CD4-positive, alpha-beta T cell treated with Interleukin-4 for 4 hours (primary cell): ENCODE measurements around the gene U2AF1.
"Not testable (repeated sequence)": the region's sequence is repeated elsewhere in the genome, so short reads cannot be mapped to it uniquely, and the experiment has no call there.

Experiments used
- DNase-seq: peaks from one replicate; pipeline ENCODE4 v3.0.0-alpha.2; 2020

U2AF1 gene

DNA sequence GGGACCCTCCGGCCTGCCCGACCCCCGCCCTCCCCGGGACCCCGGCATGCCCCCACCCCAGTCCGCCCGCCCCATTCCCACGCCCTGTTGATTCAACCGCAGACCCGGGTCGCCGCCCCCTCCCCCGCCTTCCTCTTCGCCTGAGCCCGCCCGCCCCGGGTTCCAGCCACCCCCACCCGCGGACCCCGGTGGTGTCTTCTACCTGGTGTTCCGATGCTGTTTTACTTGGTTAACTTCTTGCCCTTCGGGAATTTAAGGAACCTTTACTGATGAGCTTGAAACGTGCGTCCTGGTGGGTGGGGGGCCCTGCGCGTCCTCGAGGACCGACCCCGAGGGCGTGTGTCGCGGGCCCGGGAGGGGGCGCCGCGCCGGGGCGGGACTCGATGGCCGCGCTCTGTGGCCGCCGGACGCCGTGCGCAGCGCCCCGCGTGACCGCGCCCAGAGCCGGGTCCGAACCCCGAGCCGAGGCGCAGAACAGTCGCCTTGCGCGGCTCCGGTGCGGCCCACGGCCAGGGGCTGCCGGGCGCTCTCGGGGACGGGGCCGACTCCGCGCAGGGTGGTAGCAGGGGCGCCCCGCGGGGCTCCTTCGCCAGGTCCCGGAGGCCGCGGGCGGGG lies 31.2 kb downstream of the U2AF1 start:
- not testable (repeated sequence) for DNase-seq

- not testable (repeated sequence) for DNase-seq
Observed at GRCh38 chr21:43075170-43076022, 32.0 kb downstream of the U2AF1 start, which contains the start of gene CBS. CBS (minus strand) TSS chr21:43075835; CDS start chr21:43072193, 3,642 bp downstream.

DNA sequence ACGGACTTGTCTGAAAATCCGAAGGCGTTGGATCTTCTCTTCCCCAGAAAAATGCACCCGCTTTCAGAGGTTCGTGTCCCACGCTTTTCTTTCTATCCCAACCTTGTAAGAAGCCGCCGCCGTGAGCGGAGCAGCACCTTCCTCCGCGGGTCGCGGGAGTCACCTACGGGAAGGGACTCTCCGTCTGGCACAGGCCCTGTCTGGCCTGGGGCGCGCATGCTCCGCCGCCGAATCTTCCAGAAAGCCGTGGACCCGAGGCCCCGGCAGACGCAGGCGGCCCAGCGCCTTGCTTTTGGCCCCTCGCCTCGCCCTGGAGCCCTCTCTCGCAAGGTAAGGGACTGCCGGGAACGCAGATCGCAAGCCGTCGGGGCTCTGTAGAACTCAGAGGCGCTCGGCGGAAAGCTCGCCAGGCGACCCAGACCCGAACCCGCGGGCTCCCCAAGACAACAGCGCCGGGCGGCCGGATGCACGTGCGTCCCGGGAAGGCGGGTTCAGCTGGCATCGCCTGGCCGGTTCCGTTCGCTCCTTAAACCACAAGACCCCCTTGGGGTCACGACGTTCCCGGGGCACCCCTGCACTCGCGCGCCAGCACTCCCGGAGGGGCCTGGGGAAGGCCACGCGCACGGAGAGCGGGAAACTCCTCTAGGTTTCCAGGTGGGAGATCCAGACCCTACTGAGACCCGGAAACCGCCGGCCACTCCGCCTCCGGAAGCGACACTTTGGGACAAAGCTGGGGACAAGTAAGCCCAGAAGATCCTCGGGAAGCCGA lies 32.8 kb downstream of the U2AF1 start:
- not testable (repeated sequence) for DNase-seq

DNA sequence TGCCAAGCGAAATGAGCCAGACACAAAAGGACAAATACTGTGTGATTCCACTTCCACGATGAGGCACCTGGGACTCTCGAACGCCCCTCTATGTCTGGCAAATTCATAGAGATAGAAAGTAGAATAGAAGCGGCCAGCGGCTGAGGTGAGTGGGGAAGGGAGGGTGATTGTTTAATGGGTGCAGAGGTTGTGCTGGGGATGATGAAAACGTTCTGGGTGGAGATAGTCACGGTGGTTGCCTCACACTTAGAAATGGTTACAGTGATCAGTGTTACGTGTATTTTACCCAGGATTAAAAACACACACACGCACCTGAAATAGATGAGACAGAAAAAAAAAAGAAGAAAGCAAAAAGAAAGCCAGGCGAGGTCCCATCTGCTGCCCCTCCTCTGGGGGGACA lies 34.6 kb downstream of the U2AF1 start:
- not testable (repeated sequence) for DNase-seq

DNA sequence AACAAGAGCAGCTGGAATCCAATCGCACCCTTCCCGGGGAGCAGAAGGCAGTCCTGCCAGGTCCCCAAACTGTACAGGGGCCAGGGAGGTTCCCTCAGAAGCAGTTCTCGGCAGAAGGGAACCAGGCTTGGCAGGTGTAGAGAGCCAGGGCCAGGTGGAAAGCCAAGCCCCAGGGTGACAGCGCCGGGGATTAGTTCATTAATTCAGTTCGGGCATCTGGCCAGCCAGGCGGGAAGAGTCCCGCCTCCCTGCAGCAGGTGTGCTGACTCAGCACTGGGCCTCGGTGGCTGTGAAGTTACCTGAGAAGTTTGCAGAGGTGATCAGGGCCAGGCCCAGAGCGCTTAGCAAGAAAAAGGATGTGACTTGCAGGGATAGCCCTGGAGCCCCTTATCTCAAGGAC lies 37.7 kb downstream of the U2AF1 start:
- DNase-seq = not testable (repeated sequence)

- not testable (repeated sequence) for DNase-seq
Observed at GRCh38 chr21:43068065-43068464, 39.3 kb downstream of the U2AF1 start.

GRCh38 chr21:43066690-43067089 lies 40.7 kb downstream of the U2AF1 start:
- DNase-seq = not testable (repeated sequence)

GRCh38 chr21:43065991-43066390 lies 41.4 kb downstream of the U2AF1 start:
- not testable (repeated sequence) for DNase-seq

GRCh38 chr21:43064265-43064917 lies 43.0 kb downstream of the U2AF1 start:
- not testable (repeated sequence) for DNase-seq

DNA sequence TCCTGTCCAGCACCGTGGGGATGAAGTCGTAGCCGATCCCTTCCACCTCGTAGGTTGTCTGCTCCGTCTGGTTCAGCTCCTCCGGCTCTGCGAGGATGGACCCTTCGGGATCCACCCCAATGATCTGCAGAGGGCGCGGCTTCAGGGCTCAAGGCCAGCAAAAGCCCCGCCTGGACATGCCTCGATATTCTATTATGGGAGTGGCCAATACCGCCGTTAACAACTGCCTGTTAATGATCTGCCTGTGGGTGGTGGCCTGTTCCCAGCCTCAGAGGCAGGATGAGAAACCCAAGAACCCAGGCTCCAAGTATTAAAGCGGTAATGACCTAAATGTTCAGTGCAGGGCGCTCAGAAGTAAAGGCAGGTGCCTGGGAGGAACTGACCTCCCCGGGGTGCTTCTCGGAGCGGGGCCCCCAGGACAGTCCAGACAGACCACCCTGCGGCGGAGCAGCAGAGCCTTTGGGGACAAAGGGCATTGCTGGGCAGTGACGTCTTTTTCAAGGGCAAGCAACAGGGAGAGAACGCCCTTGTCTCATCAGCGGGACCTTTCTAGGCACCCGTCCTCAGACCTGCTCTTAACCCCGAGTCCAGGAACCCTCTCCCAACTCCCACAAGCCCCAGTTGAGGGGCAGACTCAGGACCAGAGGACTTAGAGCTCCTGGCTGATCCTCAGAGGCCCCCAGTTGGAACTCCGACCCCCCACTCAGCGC lies 44.3 kb downstream of the U2AF1 start:
- DNase-seq = not testable (repeated sequence)

DNA sequence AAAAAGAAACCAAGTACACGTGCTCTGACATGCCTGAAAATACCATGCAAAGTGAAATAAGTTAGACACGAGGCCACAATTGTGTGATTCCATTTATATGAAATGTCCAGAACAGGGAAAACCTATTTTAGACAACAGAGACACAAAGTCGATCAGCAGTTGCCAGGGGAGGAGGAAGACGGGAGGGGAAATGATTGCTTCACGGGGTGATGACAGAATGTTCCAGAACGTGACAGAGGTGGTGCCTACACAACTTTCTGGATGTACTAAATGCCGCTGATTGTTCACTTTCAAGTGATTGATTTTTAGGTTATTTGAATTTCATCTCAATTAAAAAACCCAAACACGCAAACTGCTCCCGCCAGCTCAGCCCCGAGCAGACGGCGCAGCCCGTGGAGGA lies 54.3 kb downstream of the U2AF1 start:
- DNase-seq = not testable (repeated sequence)

DNA sequence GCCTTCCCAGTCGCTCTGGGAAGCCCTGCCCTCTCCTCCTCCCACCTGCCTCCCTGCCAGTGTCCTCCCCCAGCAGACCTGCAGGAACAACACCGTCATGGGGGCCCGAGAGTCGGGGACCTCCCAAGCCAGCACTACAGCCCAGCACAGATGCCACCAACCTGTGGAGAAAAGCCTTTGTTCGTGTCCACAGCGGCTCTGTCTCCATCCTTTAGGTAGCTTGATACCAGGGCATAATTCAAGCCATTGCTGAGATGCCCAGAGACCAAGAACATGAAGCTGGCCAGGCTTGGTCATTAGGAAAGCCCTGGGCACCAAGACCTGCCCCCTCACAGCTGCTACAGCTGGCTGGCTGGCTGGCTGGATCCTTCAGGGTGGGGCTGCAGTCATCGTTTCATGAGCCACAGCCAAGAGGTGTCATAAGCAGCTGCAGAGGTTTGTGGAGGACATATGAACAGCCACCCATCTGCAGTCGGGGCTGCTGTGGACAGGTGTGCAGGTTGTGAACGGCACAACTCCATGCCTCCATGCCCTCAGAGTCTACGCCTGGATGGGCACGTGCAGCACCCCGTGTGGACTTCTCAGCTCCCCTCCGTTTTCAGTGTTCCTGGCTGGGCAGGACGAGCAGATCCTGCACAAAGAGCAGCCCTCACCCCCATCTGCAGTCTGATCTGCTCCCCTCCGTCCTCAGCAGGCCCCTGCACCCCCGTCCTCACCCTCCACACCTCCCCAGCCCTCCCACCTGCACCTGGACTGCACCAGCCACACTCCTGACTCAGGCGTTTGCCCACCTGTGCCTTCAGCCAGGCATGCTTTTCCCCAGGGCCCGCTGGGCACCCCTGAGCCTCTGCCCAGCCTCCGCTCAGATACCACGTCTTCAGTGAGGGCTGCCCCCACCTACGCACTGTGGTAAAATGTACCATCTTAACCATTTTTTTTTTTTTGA lies 61.2 kb downstream of the U2AF1 start:
- not testable (repeated sequence) for DNase-seq

- DNase-seq = not testable (repeated sequence)
Observed at GRCh38 chr21:43045165-43045875, 62.0 kb downstream of the U2AF1 start.

GRCh38 chr21:43044547-43044946 lies 62.8 kb downstream of the U2AF1 start:
- DNase-seq = not testable (repeated sequence)

- DNase-seq = not testable (repeated sequence)
Observed at GRCh38 chr21:43043291-43043690, 64.1 kb downstream of the U2AF1 start.
